ENCODE measurements around the gene PARD3.
"Not testable (repeated sequence)": the region's sequence is repeated elsewhere in the genome, so short reads cannot be mapped to it uniquely, and the experiment has no call there.

PARD3 gene

DNA sequence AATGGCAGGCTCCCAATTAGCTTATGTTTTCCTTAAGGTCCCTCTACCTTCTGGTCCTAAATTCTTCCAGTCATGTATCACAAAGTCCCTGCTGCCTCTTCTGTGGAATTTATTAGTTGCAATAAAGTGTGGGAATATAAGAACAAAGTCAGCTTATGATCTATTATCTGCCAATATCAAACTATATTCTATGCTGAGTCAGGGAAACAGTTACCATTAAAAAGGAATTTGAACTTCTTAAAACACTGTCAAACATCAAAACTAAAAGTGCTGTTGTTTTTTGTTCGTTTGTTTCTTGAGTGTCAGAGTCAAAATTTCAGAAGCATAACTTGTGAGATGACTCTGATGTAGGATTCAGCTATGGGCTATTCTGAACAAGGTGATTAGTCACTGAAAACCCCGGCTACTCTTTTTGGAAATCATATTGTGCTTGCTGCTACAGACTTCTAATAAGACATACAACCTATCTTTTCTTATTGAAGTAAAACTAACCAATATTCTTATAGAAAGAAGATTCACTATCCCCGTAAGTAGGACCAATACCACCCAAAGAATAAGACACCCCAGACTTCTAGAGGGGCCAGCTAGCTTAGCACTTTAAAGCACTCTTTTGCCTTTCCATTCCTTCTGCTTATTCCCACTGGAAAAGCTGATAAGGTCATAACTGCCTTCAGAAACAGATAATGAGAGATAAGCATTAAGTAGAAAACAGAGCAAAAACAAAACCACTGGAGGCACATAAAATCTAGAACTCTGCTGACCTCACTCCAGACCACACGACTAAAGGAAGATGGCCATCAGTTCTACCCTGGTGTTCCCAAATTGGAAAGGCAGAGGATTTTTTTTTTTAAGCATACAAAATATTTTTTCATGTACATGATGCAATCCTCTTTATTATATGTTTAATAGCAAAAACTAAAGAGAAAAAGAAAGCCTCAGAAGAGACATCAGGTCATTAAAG lies 370.6 kb downstream of the PARD3 start:
- Histone ChIP-seq H3K4me3 (ENCODE audit: low read length) (no peak overlapping the region), H4K20me1 (ENCODE audit: control insufficient read depth, insufficient read depth, low read depth, low read length) (no peaks in the 10 kb centered on the region), H3F3A (ENCODE audit: control insufficient read depth, insufficient read depth) (no peaks in the 10 kb centered on the region), H3K36me3 (ENCODE audit: control insufficient read depth, low read length) (no peaks in the 10 kb centered on the region), H3K27me3 (ENCODE audit: control insufficient read depth, low read length) (no peaks in the 10 kb centered on the region), H3K4me1 (ENCODE audit: control insufficient read depth, low read length) (no peaks in the 10 kb centered on the region), H3K79me2 (ENCODE audit: control insufficient read depth, low read length) (no peaks in the 10 kb centered on the region), H3K9me2 (replicated peaks; ENCODE audit: control insufficient read depth, low read length) (no peaks in the 10 kb centered on the region), H3K27ac (ENCODE audit: low read depth, low read length) (no peak overlapping the region), H3K9me3 (ENCODE audit: control insufficient read depth, insufficient read depth, low read length) (no peaks in the 10 kb centered on the region), H3K4me2 (ENCODE audit: low read length) (no peak overlapping the region)
- TF ChIP-seq, protein P1, sequence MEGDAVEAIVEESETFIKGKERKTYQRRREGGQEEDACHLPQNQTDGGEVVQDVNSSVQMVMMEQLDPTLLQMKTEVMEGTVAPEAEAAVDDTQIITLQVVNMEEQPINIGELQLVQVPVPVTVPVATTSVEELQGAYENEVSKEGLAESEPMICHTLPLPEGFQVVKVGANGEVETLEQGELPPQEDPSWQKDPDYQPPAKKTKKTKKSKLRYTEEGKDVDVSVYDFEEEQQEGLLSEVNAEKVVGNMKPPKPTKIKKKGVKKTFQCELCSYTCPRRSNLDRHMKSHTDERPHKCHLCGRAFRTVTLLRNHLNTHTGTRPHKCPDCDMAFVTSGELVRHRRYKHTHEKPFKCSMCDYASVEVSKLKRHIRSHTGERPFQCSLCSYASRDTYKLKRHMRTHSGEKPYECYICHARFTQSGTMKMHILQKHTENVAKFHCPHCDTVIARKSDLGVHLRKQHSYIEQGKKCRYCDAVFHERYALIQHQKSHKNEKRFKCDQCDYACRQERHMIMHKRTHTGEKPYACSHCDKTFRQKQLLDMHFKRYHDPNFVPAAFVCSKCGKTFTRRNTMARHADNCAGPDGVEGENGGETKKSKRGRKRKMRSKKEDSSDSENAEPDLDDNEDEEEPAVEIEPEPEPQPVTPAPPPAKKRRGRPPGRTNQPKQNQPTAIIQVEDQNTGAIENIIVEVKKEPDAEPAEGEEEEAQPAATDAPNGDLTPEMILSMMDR (IDR thresholded peaks at IDR 0.05; ENCODE audit: low read depth, low read length, poor library complexity, severe bottlenecking): no peak
- no peak for TF ChIP-seq EZH2phosphoT487 (IDR thresholded peaks at IDR 0.05; ENCODE audit: borderline replicate concordance, low read length)

DNA sequence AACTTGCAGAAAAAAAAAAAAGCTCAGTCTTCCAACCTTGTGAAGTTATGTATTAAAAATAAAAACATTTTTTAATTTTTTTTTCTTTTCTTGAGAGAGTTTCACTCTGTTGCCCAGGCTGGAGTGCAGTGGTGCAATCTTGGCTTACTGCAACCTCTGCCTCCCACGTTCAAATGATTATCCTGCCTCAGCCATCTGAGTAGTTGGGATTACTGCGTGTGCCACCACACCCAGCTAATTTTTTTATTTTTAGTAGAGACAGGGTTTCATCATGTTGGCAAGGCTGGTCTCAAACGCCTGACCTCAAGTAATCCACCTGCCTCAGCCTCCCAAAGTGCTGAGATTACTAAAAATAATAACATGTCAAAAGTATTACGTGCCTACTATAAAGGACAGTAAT lies 375.7 kb downstream of the PARD3 start:
- H4K20me1 ChIP-seq (ENCODE audit: control insufficient read depth, insufficient read depth, low read depth, low read length); H3K9me2 ChIP-seq (replicated peaks; ENCODE audit: control insufficient read depth, low read length); H3K9me3 ChIP-seq (ENCODE audit: control insufficient read depth, insufficient read depth, low read length); H3K36me3 ChIP-seq (ENCODE audit: control insufficient read depth, low read length); H3K4me3 ChIP-seq (ENCODE audit: low read length); H3K27ac ChIP-seq (ENCODE audit: low read depth, low read length); H3K4me1 ChIP-seq (ENCODE audit: control insufficient read depth, low read length); H3K27me3 ChIP-seq (ENCODE audit: control insufficient read depth, low read length); H3K4me2 ChIP-seq (ENCODE audit: low read length); H3K79me2 ChIP-seq (ENCODE audit: control insufficient read depth, low read length); H3F3A ChIP-seq (ENCODE audit: control insufficient read depth, insufficient read depth): not testable (repeated sequence)

DNA sequence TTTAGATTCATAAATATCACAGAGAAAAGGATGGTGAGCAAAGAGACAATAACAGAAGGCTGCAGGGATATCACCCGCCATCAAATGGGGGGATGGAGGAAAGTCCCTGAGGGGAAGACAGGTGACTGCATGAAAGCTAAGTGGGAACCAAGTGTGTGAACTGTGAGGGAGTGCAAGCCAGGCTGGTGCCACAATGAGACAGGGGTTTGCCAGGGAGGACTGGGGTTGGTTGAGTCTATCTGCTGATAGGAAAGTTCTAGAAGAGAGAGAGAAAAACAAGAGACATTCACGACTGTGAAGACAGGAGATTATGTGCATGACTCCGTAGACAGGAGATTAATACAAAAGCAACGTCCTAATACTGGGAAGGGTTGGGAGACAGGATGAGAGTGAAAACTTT lies 376.4 kb downstream of the PARD3 start:
- Histone ChIP-seq H3K9me3 (ENCODE audit: control insufficient read depth, insufficient read depth, low read length) (no peaks in the 10 kb centered on the region), H3K4me1 (ENCODE audit: control insufficient read depth, low read length) (no peaks in the 10 kb centered on the region), H4K20me1 (ENCODE audit: control insufficient read depth, insufficient read depth, low read depth, low read length) (no peaks in the 10 kb centered on the region), H3K27me3 (ENCODE audit: control insufficient read depth, low read length) (peaks cover 3% of the 10 kb centered on the region; the same call in 1 of the 2 replicates), H3K36me3 (ENCODE audit: control insufficient read depth, low read length) (no peaks in the 10 kb centered on the region), H3F3A (ENCODE audit: control insufficient read depth, insufficient read depth) (no peaks in the 10 kb centered on the region), H3K27ac (ENCODE audit: low read depth, low read length) (no peak overlapping the region), H3K4me2 (ENCODE audit: low read length) (no peak overlapping the region), H3K79me2 (ENCODE audit: control insufficient read depth, low read length) (no peaks in the 10 kb centered on the region), H3K4me3 (ENCODE audit: low read length) (no peak overlapping the region), H3K9me2 (replicated peaks; ENCODE audit: control insufficient read depth, low read length) (no peaks in the 10 kb centered on the region)
- TF ChIP-seq, protein P1 (IDR thresholded peaks at IDR 0.05; ENCODE audit: low read depth, low read length, poor library complexity, severe bottlenecking): no peak
- TF ChIP-seq EZH2phosphoT487 (IDR thresholded peaks at IDR 0.05; ENCODE audit: borderline replicate concordance, low read length): no peak

DNA sequence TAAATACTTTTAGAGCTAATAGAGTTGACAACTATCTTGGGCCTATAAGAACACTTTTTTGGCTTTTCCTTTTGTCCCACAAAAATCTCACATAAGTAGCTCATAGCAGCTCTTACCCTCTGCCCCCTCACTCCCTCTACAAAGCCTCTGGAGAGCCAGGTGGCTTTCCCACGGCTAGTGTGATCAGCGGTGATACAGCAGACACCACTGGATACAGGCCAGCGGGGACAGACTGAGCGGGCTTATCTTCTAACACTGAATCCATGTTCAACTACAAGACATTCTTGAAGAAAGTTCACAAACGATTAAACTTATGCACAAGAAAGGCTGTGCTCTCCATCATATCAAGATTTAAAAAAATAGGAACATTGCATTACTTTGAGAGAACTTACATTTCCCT lies 377.2 kb downstream of the PARD3 start:
- H3K4me3 ChIP-seq (ENCODE audit: low read length): no peak overlapping the region
- H3K36me3 ChIP-seq (ENCODE audit: control insufficient read depth, low read length): no peaks in the 10 kb centered on the region
- TF ChIP-seq, protein P1 (IDR thresholded peaks at IDR 0.05; ENCODE audit: low read depth, low read length, poor library complexity, severe bottlenecking): no peak
- TF ChIP-seq EZH2phosphoT487 (IDR thresholded peaks at IDR 0.05; ENCODE audit: borderline replicate concordance, low read length): no peak

More for the DNA sequence above, 377.2 kb downstream of the PARD3 start:
- no peaks in the 10 kb centered on the region for H3F3A ChIP-seq (ENCODE audit: control insufficient read depth, insufficient read depth)
- H4K20me1 ChIP-seq (ENCODE audit: control insufficient read depth, insufficient read depth, low read depth, low read length): no peaks in the 10 kb centered on the region
- H3K27ac ChIP-seq (ENCODE audit: low read depth, low read length): no peak overlapping the region
- no peaks in the 10 kb centered on the region for H3K79me2 ChIP-seq (ENCODE audit: control insufficient read depth, low read length)
- no peaks in the 10 kb centered on the region for H3K4me1 ChIP-seq (ENCODE audit: control insufficient read depth, low read length)
- no peaks in the 10 kb centered on the region for H3K9me2 ChIP-seq (replicated peaks; ENCODE audit: control insufficient read depth, low read length)
- no peaks in the 10 kb centered on the region for H3K9me3 ChIP-seq (ENCODE audit: control insufficient read depth, insufficient read depth, low read length)
- H3K27me3 ChIP-seq (ENCODE audit: control insufficient read depth, low read length): peaks cover 3% of the 10 kb centered on the region; the same call in 1 of the 2 replicates
- H3K4me2 ChIP-seq (ENCODE audit: low read length): no peak overlapping the region
